Esophagus squamous epithelium (tissue), 5 donors: Measurements from ENCODE around the gene LRRC28. TPM values are rescaled to one million over a fixed set of nuclear protein-coding genes. Genes with fewer than 3 reads are reported as not detected.

Source experiments
- DNase-seq: peaks from one replicate; lab custom pipeline; 2025; lab: John Stamatoyannopoulos, UW
- H3K27ac ChIP-seq, 4 donors: fragments of 200-600 bp; sonication (generic); one replicate each; pipeline ENCODE4 v1.5.1; 2016 to 2019; ENCODE audit warnings: mild to moderate bottlenecking in 1 of 4
- H3K27me3 ChIP-seq, 4 donors: fragments of 200-600 bp; sonication (generic); 1 replicate in 3 of 4; 2 replicates in 1 of 4; pipeline versions ENCODE4 v1.5.1 to v1.6.0; 2017 to 2021; ENCODE audit warnings: antibody characterized with exemption in 1 of 4
- H3K36me3 ChIP-seq, 3 donors: fragments of 200-600 bp; sonication (generic); one replicate each; pipeline ENCODE4 v1.5.1; 2016 to 2019
- H3K4me1 ChIP-seq, 3 donors: fragments of 200-600 bp; sonication (generic); one replicate each; pipeline ENCODE4 v1.5.1; 2017 to 2019
- H3K4me3 ChIP-seq, 4 donors: fragments of 200-600 bp; sonication (generic); 1 replicate in 3 of 4; 2 replicates in 1 of 4; pipeline ENCODE4 v1.5.1; 2016 to 2019; ENCODE audit warnings: mild to moderate bottlenecking in 2 of 4, moderate library complexity in 1 of 4
- H3K9me3 ChIP-seq, 3 donors: fragments of 200-600 bp; sonication (generic); one replicate each; pipeline ENCODE4 v1.5.1; 2016 to 2019
- CTCF ChIP-seq, 6 experiments: fragments of 450-650 bp in 4 of 6; fragments of 200-600 bp in 2 of 6; sonication (generic) in 2 of 6; IDR thresholded peaks; one replicate each; pipeline ENCODE4 v1.5.1; 2016 to 2019; ENCODE audit warnings: antibody characterized with exemption in 6 of 6, mild to moderate bottlenecking in 4 of 6, moderate library complexity in 4 of 6
- POLR2A ChIP-seq, 4 donors: fragments of 450-650 bp; IDR thresholded peaks; one replicate each; pipeline ENCODE4 v1.6.1; 2017; ENCODE audit warnings: antibody characterized with exemption in 4 of 4, mild to moderate bottlenecking in 4 of 4, moderate library complexity in 3 of 4
- WGBS, 2 donors: methylation state at CpG; one replicate each; pipeline ENCODE4 v1.1.5; 2018; 5-methylcytosine and 5-hydroxymethylcytosine counted together
- intact Hi-C: fragments of 100-400 bp; cut with DNase I; formaldehyde crosslinking; loops from one replicate; pipeline ENCODE4 v1.15.0; 2022
- total RNA-seq, 4 donors: library from RNA; depleted of rRNA; stranded (reverse); fragments of >200 nt; gene quantifications; one replicate each; pipeline ENCODE4 v1.1.0, GENCODE V29; 2016
- donor health status: DM: yes; HTN: yes; CAD: no.

The LRRC28 gene
- total RNA-seq, 4 donors from 2014 or later: 31.7 to 41.7 (median 34.6) TPM

- H3K27me3 ChIP-seq: no peaks in the 10 kb centered on the region
- 60 to 68% methylated on average over 1 of the region's 1 CpG for WGBS, 2 donors
- DNase-seq: no peak
- no peak overlapping the region for H3K27ac ChIP-seq
- no peaks in the 10 kb centered on the region for H3K9me3 ChIP-seq
- TF ChIP-seq CTCF (IDR thresholded peaks at IDR 0.05): no peak
- TF ChIP-seq POLR2A (IDR thresholded peaks at IDR 0.05): no peak
- H3K36me3 ChIP-seq: peaks cover 0 to 64% (median 0%) of the 10 kb centered on the region in 3 donors
- no peak overlapping the region for H3K4me3 ChIP-seq
- intact Hi-C loops: no loop called here
- H3K4me1 ChIP-seq: no peaks in the 10 kb centered on the region
These were observed 11.6 kb upstream of the LRRC28 start for GRCh38 chr15:99239545-99240198.

- WGBS, 2 donors: 94 to 96% methylated on average over 8 to 9 of the region's 9 CpGs
- no peaks in the 10 kb centered on the region for H3K27me3 ChIP-seq
- H3K27ac ChIP-seq: no peak overlapping the region
- H3K4me1 ChIP-seq: peaks cover 0 to 7% (median 0%) of the 10 kb centered on the region in 3 donors
- intact Hi-C loops: no loop called here
- H3K36me3 ChIP-seq: peaks cover 0 to 53% (median 0%) of the 10 kb centered on the region in 3 donors
- H3K4me3 ChIP-seq: no peak overlapping the region
- no peak for TF ChIP-seq POLR2A (IDR thresholded peaks at IDR 0.05)
- no peak for TF ChIP-seq CTCF (IDR thresholded peaks at IDR 0.05)
- no peaks in the 10 kb centered on the region for H3K9me3 ChIP-seq
- no peak for DNase-seq
These were observed 9.5 kb upstream of the LRRC28 start for GRCh38 chr15:99241752-99242151.

GRCh38 chr15:99244306-99244705 lies 7.0 kb upstream of the LRRC28 start:
- intact Hi-C loops: no loop called here
- no peak for DNase-seq
- WGBS, 2 donors: 91% methylated on average over 4 of the region's 4 CpGs
- Histone ChIP-seq H3K9me3 (no peaks in the 10 kb centered on the region), H3K27ac (no peak overlapping the region), H3K27me3 (no peaks in the 10 kb centered on the region), H3K4me3 (no peak overlapping the region), H3K4me1 (peaks cover 5 to 29% (median 8%) of the 10 kb centered on the region in 3 donors), H3K36me3 (peaks cover 0 to 30% (median 0%) of the 10 kb centered on the region in 3 donors)
- no peak for TF ChIP-seq POLR2A (IDR thresholded peaks at IDR 0.05)
- TF ChIP-seq CTCF (IDR thresholded peaks at IDR 0.05): no peak

GRCh38 chr15:99247062-99247461 lies 4.2 kb upstream of the LRRC28 start:
- Histone ChIP-seq H3K27me3 (no peaks in the 10 kb centered on the region), H3K36me3 (peaks cover 0 to 7% (median 0%) of the 10 kb centered on the region in 3 donors), H3K27ac (no peak overlapping the region), H3K4me3 (no peak overlapping the region), H3K9me3 (no peaks in the 10 kb centered on the region), H3K4me1 (peaks cover 6 to 44% (median 9%) of the 10 kb centered on the region in 3 donors)
- no peak for TF ChIP-seq CTCF (IDR thresholded peaks at IDR 0.05)
- no peak for TF ChIP-seq POLR2A (IDR thresholded peaks at IDR 0.05)
- no peak for DNase-seq
- intact Hi-C loops: no loop called here
- 54 to 66% methylated on average over 3 of the region's 3 CpGs for WGBS, 2 donors

GRCh38 chr15:99248000-99248715 lies 3.1 kb upstream of the LRRC28 start:
- no peak for DNase-seq
- TF ChIP-seq CTCF (IDR thresholded peaks at IDR 0.05): no peak
- TF ChIP-seq POLR2A (IDR thresholded peaks at IDR 0.05): no peak
- peaks cover 0 to 7% (median 0%) of the 10 kb centered on the region in 3 donors for H3K36me3 ChIP-seq
- H3K9me3 ChIP-seq: no peaks in the 10 kb centered on the region
- H3K27ac ChIP-seq: peak overlapping the region in 3 of 4 donors; percentile 90 to 97 (median 97)
- intact Hi-C loops: no loop called here
- peak overlapping the region; percentile 53 to 92 (median 89) for H3K4me3 ChIP-seq
- H3K27me3 ChIP-seq: no peaks in the 10 kb centered on the region
- H3K4me1 ChIP-seq: peaks cover 13 to 54% (median 16%) of the 10 kb centered on the region in 3 donors
- WGBS, 2 donors: 65 to 66% methylated on average over 7 of the region's 7 CpGs
